Measurements from ENCODE around the gene MED31. TPM values are rescaled to one million over a fixed set of nuclear protein-coding genes. Genes with fewer than 3 reads are reported as not detected.

The MED31 gene
- total RNA-seq, 2 donors from 2014 or later, result 12.8 to 16.6 TPM

GRCh38 chr17:6608321-6608720, 43.1 kb downstream of the MED31 start:
- Mint-ChIP-seq H3K36me3 (ENCODE audit: low read depth) (peaks cover 75% of the 10 kb centered on the region), H3K4me1 (peaks cover 2% of the 10 kb centered on the region), H3K9me3 (no peaks in the 10 kb centered on the region), H3K27me3 (ENCODE audit: insufficient read depth) (no peaks in the 10 kb centered on the region), H3K4me3 (no peak overlapping the region), H3K27ac (no peak overlapping the region)
- WGBS, 2 experiments (ENCODE audit: insufficient coverage in 1 of 2, insufficient read length in 1 of 2), result 96 to 100% methylated on average over 1 to 3 of the region's 3 CpGs
- Histone ChIP-seq H3K4me3 (ENCODE audit: low read length) (no peak overlapping the region), H3K9me3 (ENCODE audit: control insufficient read depth, low read length) (no peaks in the 10 kb centered on the region), H3K4me1 (ENCODE audit: control insufficient read depth, insufficient read depth, low read length) (no peaks in the 10 kb centered on the region), H3K9ac (ENCODE audit: extremely low read depth, low read length, poor library complexity, severe bottlenecking) (no peak overlapping the region), H3K36me3 (ENCODE audit: control insufficient read depth, insufficient read depth, low read length) (peaks cover 84% of the 10 kb centered on the region), H3K27me3 (ENCODE audit: control insufficient read depth, insufficient read depth, low read length, poor library complexity, severe bottlenecking) (no peaks in the 10 kb centered on the region), H3K27ac (ENCODE audit: low read depth, low read length) (no peak overlapping the region)
- no peak for DNase-seq
- TF ChIP-seq, protein P1, sequence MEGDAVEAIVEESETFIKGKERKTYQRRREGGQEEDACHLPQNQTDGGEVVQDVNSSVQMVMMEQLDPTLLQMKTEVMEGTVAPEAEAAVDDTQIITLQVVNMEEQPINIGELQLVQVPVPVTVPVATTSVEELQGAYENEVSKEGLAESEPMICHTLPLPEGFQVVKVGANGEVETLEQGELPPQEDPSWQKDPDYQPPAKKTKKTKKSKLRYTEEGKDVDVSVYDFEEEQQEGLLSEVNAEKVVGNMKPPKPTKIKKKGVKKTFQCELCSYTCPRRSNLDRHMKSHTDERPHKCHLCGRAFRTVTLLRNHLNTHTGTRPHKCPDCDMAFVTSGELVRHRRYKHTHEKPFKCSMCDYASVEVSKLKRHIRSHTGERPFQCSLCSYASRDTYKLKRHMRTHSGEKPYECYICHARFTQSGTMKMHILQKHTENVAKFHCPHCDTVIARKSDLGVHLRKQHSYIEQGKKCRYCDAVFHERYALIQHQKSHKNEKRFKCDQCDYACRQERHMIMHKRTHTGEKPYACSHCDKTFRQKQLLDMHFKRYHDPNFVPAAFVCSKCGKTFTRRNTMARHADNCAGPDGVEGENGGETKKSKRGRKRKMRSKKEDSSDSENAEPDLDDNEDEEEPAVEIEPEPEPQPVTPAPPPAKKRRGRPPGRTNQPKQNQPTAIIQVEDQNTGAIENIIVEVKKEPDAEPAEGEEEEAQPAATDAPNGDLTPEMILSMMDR (conservative IDR thresholded peaks at IDR 0.05), result no peak

DNA sequence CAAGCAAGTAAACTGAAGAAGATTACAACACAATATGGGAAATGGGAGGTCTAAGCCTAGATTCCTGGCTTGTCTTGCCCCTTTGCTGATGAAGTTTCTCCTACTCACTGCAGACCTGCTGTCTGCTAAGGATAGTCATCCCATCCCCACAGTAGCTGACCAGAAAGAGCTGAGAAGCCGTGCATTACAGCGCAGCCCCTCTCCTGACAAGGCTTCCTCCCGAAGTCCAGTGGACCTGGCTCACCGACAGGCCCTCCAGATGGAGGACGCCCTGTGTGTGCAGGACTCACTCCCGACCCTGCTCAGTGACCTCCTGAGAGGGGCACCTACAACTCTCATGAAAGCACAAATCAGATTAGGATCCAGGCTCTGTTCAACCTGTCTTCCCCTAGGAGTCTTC, 46.3 kb downstream of the MED31 start:
- Histone ChIP-seq H3K4me1 (ENCODE audit: control insufficient read depth, insufficient read depth, low read length) (no peaks in the 10 kb centered on the region), H3K27ac (ENCODE audit: low read depth, low read length) (no peak overlapping the region), H3K27me3 (ENCODE audit: control insufficient read depth, insufficient read depth, low read length, poor library complexity, severe bottlenecking) (no peaks in the 10 kb centered on the region), H3K36me3 (ENCODE audit: control insufficient read depth, insufficient read depth, low read length) (peaks cover 88% of the 10 kb centered on the region), H3K4me3 (ENCODE audit: low read length) (no peak overlapping the region), H3K9me3 (ENCODE audit: control insufficient read depth, low read length) (no peaks in the 10 kb centered on the region), H3K9ac (ENCODE audit: extremely low read depth, low read length, poor library complexity, severe bottlenecking) (no peak overlapping the region)
- TF ChIP-seq, protein P1 (conservative IDR thresholded peaks at IDR 0.05), result no peak
- H3K36me3 Mint-ChIP-seq (ENCODE audit: low read depth), result peaks cover 80% of the 10 kb centered on the region
- H3K4me3 Mint-ChIP-seq, result no peak overlapping the region
- H3K27me3 Mint-ChIP-seq (ENCODE audit: insufficient read depth), result no peaks in the 10 kb centered on the region
- peaks cover 12% of the 10 kb centered on the region for H3K4me1 Mint-ChIP-seq
- no peak for DNase-seq
- no peak overlapping the region for H3K27ac Mint-ChIP-seq
- WGBS, 2 experiments (ENCODE audit: insufficient coverage in 1 of 2, insufficient read length in 1 of 2), result 94 to 100% methylated on average over 6 of the region's 6 CpGs
- no peaks in the 10 kb centered on the region for H3K9me3 Mint-ChIP-seq

- Histone ChIP-seq H3K9ac (ENCODE audit: extremely low read depth, low read length, poor library complexity, severe bottlenecking) (no peak overlapping the region), H3K4me3 (ENCODE audit: low read length) (no peak overlapping the region), H3K27me3 (ENCODE audit: control insufficient read depth, insufficient read depth, low read length, poor library complexity, severe bottlenecking) (no peaks in the 10 kb centered on the region), H3K9me3 (ENCODE audit: control insufficient read depth, low read length) (no peaks in the 10 kb centered on the region), H3K36me3 (ENCODE audit: control insufficient read depth, insufficient read depth, low read length) (peaks cover 88% of the 10 kb centered on the region), H3K27ac (ENCODE audit: low read depth, low read length) (no peak overlapping the region), H3K4me1 (ENCODE audit: control insufficient read depth, insufficient read depth, low read length) (no peaks in the 10 kb centered on the region)
- H3K27me3 Mint-ChIP-seq (ENCODE audit: insufficient read depth), result no peaks in the 10 kb centered on the region
- no peak overlapping the region for H3K27ac Mint-ChIP-seq
- TF ChIP-seq, protein P1 (conservative IDR thresholded peaks at IDR 0.05), result no peak
- H3K9me3 Mint-ChIP-seq, result no peaks in the 10 kb centered on the region
- H3K4me3 Mint-ChIP-seq, result no peak overlapping the region
- peaks cover 80% of the 10 kb centered on the region for H3K36me3 Mint-ChIP-seq (ENCODE audit: low read depth)
- H3K4me1 Mint-ChIP-seq, result peaks cover 18% of the 10 kb centered on the region
- DNase-seq, result no peak
- 86 to 96% methylated on average over 2 to 3 of the region's 3 CpGs for whole genome bisulfite sequencing, 2 experiments (ENCODE audit: insufficient coverage in 1 of 2, insufficient read length in 1 of 2)
Observed at GRCh38 chr17:6603744-6604325, 47.6 kb downstream of the MED31 start.

Measured in endodermal cell (in vitro differentiated cells).